HG03175 (cell line): ENCODE measurements around the gene KSR1.
"Not testable (repeated sequence)": the region's sequence is repeated elsewhere in the genome, so short reads cannot be mapped to it uniquely, and the experiment has no call there.

Experiments
- ATAC-seq: cut with Tn5 transposase; IDR thresholded peaks from one replicate; pipeline ENCODE4 v1.9.1; 2021; ENCODE audit warnings: mild to moderate bottlenecking, moderate library complexity; ENCODE audit not compliant: unreplicated experiment

Gene KSR1

DNA sequence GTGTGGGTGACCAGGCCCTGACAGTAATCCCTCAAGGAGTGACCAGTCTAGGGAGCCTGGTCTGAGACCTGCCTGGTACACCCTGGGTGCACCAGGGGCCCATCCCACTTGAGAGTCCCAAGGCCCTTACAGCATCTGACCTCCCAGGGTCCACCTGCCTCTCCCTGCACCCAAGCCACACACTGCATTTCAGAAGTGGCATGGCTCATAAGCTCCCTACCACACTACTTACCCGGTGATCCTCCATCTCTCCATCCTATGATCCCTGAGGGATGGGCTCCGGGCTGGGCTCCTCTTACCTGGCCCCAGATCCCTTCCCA lies 215.3 kb downstream of the KSR1 start:
- no peak for ATAC-seq

DNA sequence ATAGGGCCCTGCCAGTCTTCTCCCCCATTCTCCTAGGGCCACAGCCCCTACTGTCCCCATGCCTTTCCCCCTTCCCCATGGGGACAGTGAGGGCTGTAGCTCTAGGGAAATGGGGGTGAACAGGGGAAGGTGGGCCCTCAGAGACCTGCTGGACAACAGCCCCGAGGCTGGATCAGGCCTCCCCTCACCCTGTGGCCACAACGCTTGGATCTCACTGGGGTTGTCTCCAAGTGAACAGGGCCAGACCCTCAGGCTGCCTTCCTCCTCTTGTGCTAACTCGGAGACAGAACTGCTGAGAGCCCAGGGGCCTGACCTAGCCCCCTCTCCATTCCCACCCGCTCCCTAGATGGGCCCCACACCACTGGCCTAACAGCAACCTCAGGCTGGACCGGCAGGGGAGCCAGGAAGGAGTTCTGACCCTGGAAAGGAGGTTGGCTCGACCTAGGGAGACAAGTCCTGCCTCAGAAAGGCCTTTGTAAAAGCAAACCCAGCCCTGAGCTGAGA lies 215.8 kb downstream of the KSR1 start:
- not testable (repeated sequence) for ATAC-seq

DNA sequence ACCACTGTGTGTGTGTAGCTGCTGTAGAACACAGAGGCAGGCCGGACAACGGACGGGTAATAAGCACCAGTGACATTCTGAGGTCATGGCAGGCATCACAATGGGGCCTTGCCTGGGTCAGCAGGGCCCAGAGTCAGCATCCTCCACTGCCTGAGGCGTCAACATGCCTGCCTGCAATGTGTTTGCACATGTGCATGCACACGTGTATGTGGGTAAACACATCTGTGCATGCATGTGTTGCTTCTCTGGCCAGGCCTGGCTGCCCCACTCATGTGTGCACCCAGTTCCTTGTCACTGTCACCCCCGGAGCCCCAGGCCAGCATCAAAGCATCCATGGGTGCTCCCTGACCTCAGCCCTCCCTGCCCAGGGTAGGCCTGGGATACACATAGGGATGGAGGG lies 218.1 kb downstream of the KSR1 start:
- no peak for ATAC-seq
